Activated CD4-positive, alpha-beta memory T cell treated with anti-CD3 and anti-CD28 coated beads, Interleukin-2, amount 10 ng/mL, durations not matched to agents 7 days and 5 days (primary cell): ENCODE measurements around the gene CX3CR1. TPM values are rescaled to one million over a fixed set of nuclear protein-coding genes. Genes with fewer than 3 reads are reported as not detected.
A peak's percentile ranks its signal among the peaks of the same experiment; 100 is the strongest.

Source experiments
- CTCF ChIA-PET: fragments of 350-600 bp; sonication (Branson Sonifier 250); formaldehyde crosslinking; loops from one replicate; lab custom pipeline; 2021; ENCODE audit warnings: antibody characterized with exemption, inconsistent platforms; lab: Charles Lee
- POLR2A ChIA-PET: fragments of 350-600 bp; sonication (Branson Sonifier 250); formaldehyde crosslinking; loops from one replicate; lab custom pipeline; 2021; ENCODE audit warnings: antibody characterized with exemption; lab: Charles Lee
- DNase-seq: peaks from one replicate; pipeline ENCODE4 v3.0.0-alpha.2; 2020
- H3K27ac Mint-ChIP-seq: one replicate; pipeline ENCODE4 v1.8.0; 2021; ENCODE audit warnings: mild to moderate bottlenecking, mixed read lengths
- H3K27me3 Mint-ChIP-seq: one replicate; pipeline ENCODE4 v1.8.0; 2021; ENCODE audit warnings: mixed read lengths
- H3K36me3 Mint-ChIP-seq: one replicate; pipeline ENCODE4 v1.8.0; 2021; ENCODE audit warnings: low read depth, mixed read lengths
- H3K4me1 Mint-ChIP-seq: one replicate; pipeline ENCODE4 v1.8.0; 2021; ENCODE audit warnings: mixed read lengths
- H3K4me3 Mint-ChIP-seq: one replicate; pipeline ENCODE4 v1.8.0; 2021; ENCODE audit warnings: mild to moderate bottlenecking, mixed read lengths
- H3K9me3 Mint-ChIP-seq: one replicate; pipeline ENCODE4 v1.8.0; 2021; ENCODE audit warnings: mixed read lengths
- total RNA-seq, 2 experiments: library from RNA; stranded (reverse); gene quantifications; one replicate each; pipeline ENCODE4 v1.2.3, GENCODE V29; 2021

CX3CR1 gene
- total RNA-seq, 2 experiments from 2014 or later = 5.5 to 6.2 TPM

DNA sequence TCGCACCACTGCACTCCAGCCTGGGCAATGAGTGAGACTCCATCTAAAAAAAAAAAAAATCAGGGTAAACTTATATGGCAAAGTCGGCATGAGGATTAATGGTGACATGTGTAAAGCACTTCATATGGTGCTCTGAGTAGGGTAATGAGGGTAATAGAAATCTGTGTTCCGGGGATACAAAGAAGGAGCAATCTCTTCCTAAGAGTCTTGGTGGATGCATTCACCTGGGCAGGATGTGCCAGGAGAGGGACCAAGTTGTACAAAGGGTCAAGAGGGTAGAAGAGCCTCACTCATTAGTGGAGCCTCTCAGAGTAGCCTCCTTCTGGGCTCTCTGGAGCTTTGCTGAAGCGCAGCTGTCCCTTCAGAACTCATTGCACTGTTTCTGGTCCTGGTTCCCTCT is 9.3 kb upstream of the CX3CR1 start:
- Mint-ChIP-seq H3K36me3 (no peaks in the 10 kb centered on the region), H3K27ac (no peak overlapping the region), H3K27me3 (no peaks in the 10 kb centered on the region), H3K4me3 (no peak overlapping the region), H3K4me1 (peaks cover 58% of the 10 kb centered on the region), H3K9me3 (no peaks in the 10 kb centered on the region)
- DNase-seq = no peak
- POLR2A ChIA-PET = interaction anchor here (0.8 to 4.0 kb wide), 10 partner anchors 20 to 289 kb away, joined by 3 to 39 read pairs (median 5); partner anchors contain the start of genes GORASP1, RPSA, TTC21A and XIRP1
- CTCF ChIA-PET = interaction anchor here (0.6 to 14.7 kb wide), 66 partner anchors 8 to 793 kb away, joined by 3 to 633 read pairs (median 6); partner anchors contain the start of genes CX3CR1, EXOG, GORASP1 and RPSA

DNA sequence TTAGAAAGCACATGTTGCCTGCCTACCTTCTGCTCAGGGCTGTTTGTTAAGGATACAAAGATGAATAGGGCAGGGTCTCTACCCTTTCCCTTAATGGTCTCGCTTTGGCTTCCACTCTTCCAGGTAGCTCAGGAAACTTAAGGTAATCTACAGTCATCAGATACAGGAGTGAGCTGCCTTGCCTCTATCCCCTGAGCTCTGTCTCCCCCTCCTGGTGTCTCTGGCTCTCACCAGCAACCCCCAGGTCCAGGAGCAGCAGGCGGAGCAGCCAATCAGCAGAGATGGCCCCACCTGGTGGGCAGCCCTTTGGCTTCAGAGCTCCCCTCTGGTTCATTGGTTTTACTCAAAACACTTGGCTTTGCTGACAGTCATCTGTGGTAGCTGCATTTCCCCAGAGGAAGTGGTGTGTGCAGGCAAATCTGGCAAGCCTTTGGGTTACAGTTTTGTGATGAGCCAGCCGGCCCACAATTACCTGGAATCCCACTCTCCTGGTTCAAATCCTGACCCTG is 8.5 kb upstream of the CX3CR1 start:
- Mint-ChIP-seq H3K4me1 (peaks cover 61% of the 10 kb centered on the region), H3K27me3 (no peaks in the 10 kb centered on the region), H3K4me3 (no peak overlapping the region), H3K9me3 (no peaks in the 10 kb centered on the region), H3K36me3 (no peaks in the 10 kb centered on the region), H3K27ac (peak overlapping the region; percentile 22)
- ChIA-PET CTCF (interaction anchor here (0.6 to 14.7 kb wide), 76 partner anchors 9 to 792 kb away, joined by 3 to 633 read pairs (median 6); partner anchors contain the start of genes CX3CR1, EXOG, GORASP1 and RPSA), POLR2A (interaction anchor here (0.8 to 4.0 kb wide), 15 partner anchors 19 to 288 kb away, joined by 3 to 39 read pairs (median 4); partner anchors contain the start of genes GORASP1, RPSA, TTC21A and XIRP1)
- DNase-seq = peak; percentile 90

- DNase-seq = no peak
- ChIA-PET POLR2A (interaction anchor here (0.8 to 4.0 kb wide), 13 partner anchors 18 to 288 kb away, joined by 3 to 39 read pairs (median 4); partner anchors contain the start of genes RPSA and XIRP1), CTCF (interaction anchor here (0.6 to 14.7 kb wide), 70 partner anchors 13 to 791 kb away, joined by 3 to 633 read pairs (median 6); partner anchors contain the start of genes CX3CR1, EXOG, GORASP1 and RPSA)
- Mint-ChIP-seq H3K4me1 (peaks cover 63% of the 10 kb centered on the region), H3K36me3 (no peaks in the 10 kb centered on the region), H3K27me3 (no peaks in the 10 kb centered on the region), H3K9me3 (no peaks in the 10 kb centered on the region), H3K27ac (no peak overlapping the region), H3K4me3 (no peak overlapping the region)
These were observed 7.7 kb upstream of the CX3CR1 start for GRCh38 chr3:39287216-39288164.

DNA sequence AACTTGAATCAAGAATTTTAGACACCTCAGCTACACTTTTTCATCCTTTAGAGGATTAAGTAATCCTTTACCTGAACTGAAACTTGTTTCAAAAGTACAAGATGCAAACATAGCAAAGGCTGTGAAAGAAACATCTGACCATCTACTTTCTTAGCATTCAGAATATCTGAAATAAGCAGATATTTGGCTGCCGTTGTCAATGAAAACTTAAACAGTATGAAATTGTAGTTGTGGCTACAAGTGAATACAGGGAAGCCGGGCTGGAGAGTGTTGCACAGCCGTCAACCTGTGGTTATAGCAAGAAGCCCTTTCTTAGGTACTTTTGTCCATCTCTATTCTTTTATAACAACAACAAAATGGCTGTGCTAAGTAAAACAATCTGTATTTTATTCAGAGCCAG is 6.9 kb upstream of the CX3CR1 start:
- Mint-ChIP-seq H3K27me3 (no peaks in the 10 kb centered on the region), H3K4me3 (no peak overlapping the region), H3K36me3 (no peaks in the 10 kb centered on the region), H3K4me1 (peaks cover 65% of the 10 kb centered on the region), H3K9me3 (no peaks in the 10 kb centered on the region), H3K27ac (no peak overlapping the region)
- no peak for DNase-seq
- ChIA-PET POLR2A (interaction anchor here (4.0 kb wide), 1 partner anchor 95 kb away, joined by 39 read pairs; the partner anchor contains the start of gene XIRP1), CTCF (interaction anchor here (0.9 to 14.7 kb wide), 11 partner anchors 12 to 288 kb away, joined by 3 to 633 read pairs (median 40); partner anchors contain the start of genes CX3CR1 and XIRP1)

- DNase-seq = no peak
- H3K27ac Mint-ChIP-seq = no peak overlapping the region
- ChIA-PET POLR2A (no interaction called here), CTCF (interaction anchor here (14.7 kb wide), 1 partner anchor 94 kb away, joined by 633 read pairs; the partner anchor contains the start of gene XIRP1)
- H3K4me1 Mint-ChIP-seq = peaks cover 72% of the 10 kb centered on the region
- no peaks in the 10 kb centered on the region for H3K9me3 Mint-ChIP-seq
- H3K27me3 Mint-ChIP-seq = no peaks in the 10 kb centered on the region
- no peaks in the 10 kb centered on the region for H3K36me3 Mint-ChIP-seq
- no peak overlapping the region for H3K4me3 Mint-ChIP-seq
These were observed 5.5 kb upstream of the CX3CR1 start for GRCh38 chr3:39285332-39285731.

- Mint-ChIP-seq H3K4me1 (peaks cover 71% of the 10 kb centered on the region), H3K27ac (no peak overlapping the region), H3K27me3 (no peaks in the 10 kb centered on the region), H3K9me3 (no peaks in the 10 kb centered on the region), H3K36me3 (no peaks in the 10 kb centered on the region), H3K4me3 (peak overlapping the region; percentile 4)
- POLR2A ChIA-PET = no interaction called here
- CTCF ChIA-PET = interaction anchor here (14.7 kb wide), 1 partner anchor 93 kb away, joined by 633 read pairs; the partner anchor contains the start of gene XIRP1
- DNase-seq = no peak
These were observed 4.6 kb upstream of the CX3CR1 start for GRCh38 chr3:39284457-39284881.

DNA sequence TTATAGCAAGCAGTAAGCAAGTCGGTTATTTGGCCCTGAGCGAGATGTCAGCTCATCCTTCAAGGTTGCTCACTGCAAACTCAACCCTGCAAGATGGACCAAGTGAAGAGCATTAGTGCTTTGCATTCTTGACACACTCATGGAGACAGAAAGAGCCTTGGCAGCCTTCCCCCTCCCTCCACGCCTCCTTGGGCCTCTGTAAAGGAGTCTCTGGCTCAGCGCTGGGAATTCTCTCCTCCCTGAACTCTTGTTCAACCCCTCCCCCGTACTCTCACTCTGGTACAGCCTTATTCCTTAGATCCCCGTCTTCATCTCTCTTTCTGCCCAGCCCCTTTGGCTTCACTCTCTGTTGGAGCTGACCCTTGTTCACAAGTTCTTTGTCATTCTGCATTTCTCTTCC is 2.2 kb upstream of the CX3CR1 start:
- H3K27me3 Mint-ChIP-seq = no peaks in the 10 kb centered on the region
- no peak overlapping the region for H3K27ac Mint-ChIP-seq
- no peaks in the 10 kb centered on the region for H3K36me3 Mint-ChIP-seq
- no peak overlapping the region for H3K4me3 Mint-ChIP-seq
- ChIA-PET CTCF (interaction anchor here (0.6 to 16.9 kb wide), 3 partner anchors 8 to 91 kb away, joined by 5 to 230 read pairs (median 16); partner anchors contain the start of gene XIRP1), POLR2A (interaction anchor here (1.6 kb wide), 1 partner anchor 14 kb away, joined by 8 read pairs; no protein-coding TSS in a partner anchor)
- H3K9me3 Mint-ChIP-seq = no peaks in the 10 kb centered on the region
- peaks cover 68% of the 10 kb centered on the region for H3K4me1 Mint-ChIP-seq
- no peak for DNase-seq

DNA sequence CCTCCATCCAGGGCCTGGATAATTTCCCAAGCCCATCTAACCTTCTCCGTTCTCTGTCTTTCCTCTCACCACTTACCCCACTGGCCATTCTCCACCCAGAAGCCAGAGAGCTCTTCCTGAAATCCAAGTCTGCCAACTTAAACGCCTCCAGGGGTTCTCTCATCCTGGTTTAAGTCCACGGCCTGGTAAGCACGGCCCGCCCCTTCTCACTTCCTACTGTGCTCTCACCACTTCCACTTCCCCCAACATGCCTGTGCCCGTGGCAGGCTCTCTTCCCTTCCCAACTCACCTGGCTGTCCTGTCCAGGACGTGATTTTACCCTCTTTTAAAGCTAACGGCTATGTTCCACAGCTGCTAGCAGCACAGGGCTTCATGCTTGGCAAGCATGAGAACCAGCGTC is 1.7 kb upstream of the CX3CR1 start:
- no peaks in the 10 kb centered on the region for H3K27me3 Mint-ChIP-seq
- peak overlapping the region; percentile 15 for H3K4me3 Mint-ChIP-seq
- H3K4me1 Mint-ChIP-seq = peaks cover 73% of the 10 kb centered on the region
- H3K36me3 Mint-ChIP-seq = no peaks in the 10 kb centered on the region
- DNase-seq = no peak
- no peaks in the 10 kb centered on the region for H3K9me3 Mint-ChIP-seq
- ChIA-PET POLR2A (interaction anchor here (1.6 kb wide), 1 partner anchor 14 kb away, joined by 8 read pairs; no protein-coding TSS in a partner anchor), CTCF (interaction anchor here (2.7 to 16.9 kb wide), 2 partner anchors 8 to 91 kb away, joined by 16 to 230 read pairs; partner anchors contain the start of gene XIRP1)
- peak overlapping the region; percentile 13 for H3K27ac Mint-ChIP-seq

GRCh38 chr3:39280571-39280970 is 735 bp upstream of the CX3CR1 start:
- POLR2A ChIA-PET = interaction anchor here (4.9 kb wide), 1 partner anchor 11 kb away, joined by 27 read pairs; no protein-coding TSS in a partner anchor
- H3K9me3 Mint-ChIP-seq = no peaks in the 10 kb centered on the region
- peaks cover 4% of the 10 kb centered on the region for H3K36me3 Mint-ChIP-seq
- no peak overlapping the region for H3K4me3 Mint-ChIP-seq
- peaks cover 5% of the 10 kb centered on the region for H3K27me3 Mint-ChIP-seq
- no peak overlapping the region for H3K27ac Mint-ChIP-seq
- CTCF ChIA-PET = interaction anchor here (0.7 to 16.9 kb wide), 5 partner anchors 9 to 90 kb away, joined by 3 to 230 read pairs (median 5); partner anchors contain the start of gene XIRP1
- peaks cover 82% of the 10 kb centered on the region for H3K4me1 Mint-ChIP-seq
- no peak for DNase-seq

GRCh38 chr3:39278616-39278935 is 1.3 kb downstream of the CX3CR1 start:
- no peaks in the 10 kb centered on the region for H3K9me3 Mint-ChIP-seq
- ChIA-PET POLR2A (interaction anchor here (1.1 to 4.9 kb wide), 3 partner anchors 9 to 141 kb away, joined by 3 to 27 read pairs (median 3); no protein-coding TSS in a partner anchor), CTCF (interaction anchor here (0.7 to 16.9 kb wide), 7 partner anchors 10 to 174 kb away, joined by 3 to 230 read pairs (median 5); no protein-coding TSS in a partner anchor)
- no peak overlapping the region for H3K27ac Mint-ChIP-seq
- H3K36me3 Mint-ChIP-seq = peaks cover 5% of the 10 kb centered on the region
- peaks cover 11% of the 10 kb centered on the region for H3K27me3 Mint-ChIP-seq
- H3K4me1 Mint-ChIP-seq = peaks cover 78% of the 10 kb centered on the region
- H3K4me3 Mint-ChIP-seq = no peak overlapping the region
- DNase-seq = no peak

DNA sequence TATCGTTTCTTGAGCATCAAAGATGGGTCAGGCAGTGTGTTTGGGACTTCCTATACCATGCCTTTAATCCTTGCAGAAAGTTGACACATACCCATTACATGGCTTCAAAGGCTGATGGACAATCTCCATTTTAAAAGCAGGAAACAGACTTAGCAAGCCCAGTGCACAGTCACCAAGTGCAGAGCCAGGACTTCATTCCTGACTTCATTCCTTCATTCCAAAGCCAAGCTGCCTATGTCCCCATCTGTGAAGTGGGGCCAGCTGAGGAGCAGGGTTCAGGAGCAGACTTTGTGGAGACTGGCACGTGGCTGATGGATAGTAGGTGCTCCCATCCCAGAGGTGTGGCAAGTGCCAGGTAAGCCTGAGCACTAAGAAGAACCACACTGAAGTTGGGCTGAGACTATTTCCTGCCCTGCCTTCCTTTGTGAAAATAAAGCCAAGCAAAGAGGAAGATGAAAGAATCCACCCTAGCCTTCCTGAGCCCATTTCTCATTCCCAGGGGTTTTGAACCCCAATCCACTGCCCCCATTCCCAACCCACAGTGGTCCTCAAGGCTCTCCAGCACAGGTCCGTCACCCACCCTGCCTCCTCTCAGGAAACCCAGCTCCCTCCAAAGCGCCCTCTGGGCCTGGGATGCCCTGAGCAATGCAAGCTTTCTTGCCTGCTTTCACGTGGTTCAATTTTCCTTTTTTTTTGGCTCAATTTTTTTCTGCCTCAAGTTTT is 1.8 kb downstream of the CX3CR1 start:
- CTCF ChIA-PET = interaction anchor here (0.7 to 16.9 kb wide), 7 partner anchors 10 to 174 kb away, joined by 3 to 230 read pairs (median 5); no protein-coding TSS in a partner anchor
- H3K4me1 Mint-ChIP-seq = peaks cover 75% of the 10 kb centered on the region
- no peak overlapping the region for H3K27ac Mint-ChIP-seq
- peak overlapping the region; percentile 43 for H3K4me3 Mint-ChIP-seq
- peaks cover 11% of the 10 kb centered on the region for H3K27me3 Mint-ChIP-seq
- POLR2A ChIA-PET = interaction anchor here (0.6 to 4.9 kb wide), 3 partner anchors 9 to 111 kb away, joined by 3 to 27 read pairs (median 3); no protein-coding TSS in a partner anchor
- DNase-seq = no peak
- no peaks in the 10 kb centered on the region for H3K9me3 Mint-ChIP-seq
- peaks cover 5% of the 10 kb centered on the region for H3K36me3 Mint-ChIP-seq
